ENCODE measurements around the gene MORN3.

GRCh38 chr12:121713793-121714192 lies 44.3 kb upstream of the MORN3 start:
- no peak for TF ChIP-seq AFF4 (CRISPR knock-in tag; IDR thresholded peaks at IDR 0.05)
- no peak for TF ChIP-seq HES1 (IDR thresholded peaks at IDR 0.05; ENCODE audit: low read depth)
- TF ChIP-seq ZNF239 (CRISPR knock-in tag; IDR thresholded peaks at IDR 0.05): no peak
- TF ChIP-seq CTCF (IDR thresholded peaks at IDR 0.05 in 2 of 3, conservative IDR thresholded peaks at IDR 0.05 in 1 of 3; ENCODE audit: insufficient read depth in 2 of 3, low read depth in 1 of 3, low read length in 3 of 3): no peak
- no peak for TF ChIP-seq CCAR2 (IDR thresholded peaks at IDR 0.05; ENCODE audit: low read depth, low read length)
- TF ChIP-seq ZFP36 (IDR thresholded peaks at IDR 0.05; ENCODE audit: low read depth, low read length, partially characterized antibody): no peak
- no peak for TF ChIP-seq YY1 (IDR thresholded peaks at IDR 0.05; ENCODE audit: borderline replicate concordance in 1 of 3, control insufficient read depth in 1 of 3, extremely low read depth in 1 of 3, insufficient read depth in 3 of 3, insufficient read length in 1 of 3, insufficient replicate concordance in 2 of 3, low read depth in 1 of 3, low read length in 2 of 3)
- no peak for TF ChIP-seq ZNF3 (CRISPR knock-in tag; IDR thresholded peaks at IDR 0.05)
- TF ChIP-seq FOXA1 (IDR thresholded peaks at IDR 0.05; ENCODE audit: borderline replicate concordance): no peak
- TF ChIP-seq RAD21 (CRISPR knock-in tag; conservative IDR thresholded peaks at IDR 0.05 in 1 of 2, IDR thresholded peaks at IDR 0.05 in 1 of 2): no peak
- TF ChIP-seq NCOR1 (IDR thresholded peaks at IDR 0.05): no peak
- TF ChIP-seq ZNF24 (IDR thresholded peaks at IDR 0.05): no peak
